Fibroblast of lung (primary cell): Measurements from ENCODE around the gene SP6. TPM values are rescaled to one million over a fixed set of nuclear protein-coding genes. Genes with fewer than 3 reads are reported as not detected.

Experiments
- DNase-seq, 2 donors: peaks; one replicate each; pipeline versions ENCODE4 v3.0.0 to v3.0.0-alpha.2; 2010; ENCODE audit warnings: low read depth in 2 of 2
- H2AFZ ChIP-seq: 2 replicates; pipeline ENCODE4 v1.5.1; 2012; ENCODE audit warnings: low read length, control low read depth, inconsistent platforms
- H3K27ac ChIP-seq: 2 replicates; pipeline ENCODE4 v1.5.1; 2011; ENCODE audit warnings: low read length, control low read depth; ENCODE audit not compliant: insufficient read depth
- H3K27me3 ChIP-seq: 2 replicates; pipeline ENCODE4 v1.5.1; 2011; ENCODE audit warnings: mild to moderate bottlenecking, low read length; ENCODE audit not compliant: control insufficient read depth, insufficient read depth
- H3K36me3 ChIP-seq: 2 replicates; pipeline ENCODE4 v1.5.1; 2011; ENCODE audit warnings: low read length; ENCODE audit not compliant: control insufficient read depth, insufficient read depth
- H3K4me1 ChIP-seq: 2 replicates; pipeline ENCODE4 v1.5.1; 2011; ENCODE audit warnings: low read length; ENCODE audit not compliant: control insufficient read depth, insufficient read depth; ENCODE audit errors: extremely low read depth
- H3K4me2 ChIP-seq: 2 replicates; pipeline ENCODE4 v1.5.1; 2011; ENCODE audit warnings: low read length, control low read depth; ENCODE audit not compliant: insufficient read depth; ENCODE audit errors: extremely low read depth
- H3K4me3 ChIP-seq, 4 experiments: fragments of 200-600 bp in 1 of 4; sonication (generic) in 1 of 4; replicated peaks in 1 of 4; 2 replicates each; pipeline ENCODE4 v1.5.1; 2011 to 2016; ENCODE audit warnings: low read length in 4 of 4, low read depth in 3 of 4, mild to moderate bottlenecking in 3 of 4, control low read depth in 2 of 4, inconsistent platforms in 1 of 4, mixed read lengths in 1 of 4; ENCODE audit not compliant: insufficient read depth in 1 of 4; ENCODE audit errors: control extremely low read depth in 1 of 4
- H3K79me2 ChIP-seq: 2 replicates; pipeline ENCODE4 v1.5.1; 2012; ENCODE audit warnings: mild to moderate bottlenecking, low read length, inconsistent platforms; ENCODE audit not compliant: control insufficient read depth, insufficient read depth
- H3K9ac ChIP-seq: 2 replicates; pipeline ENCODE4 v1.5.1; 2011; ENCODE audit warnings: mild to moderate bottlenecking, low read length, control low read depth; ENCODE audit not compliant: insufficient read depth
- H3K9me3 ChIP-seq: 2 replicates; pipeline ENCODE4 v1.5.1; 2012; ENCODE audit warnings: low read depth, low read length; ENCODE audit not compliant: control insufficient read depth, insufficient read depth
- H4K20me1 ChIP-seq: 2 replicates; pipeline ENCODE4 v1.5.1; 2011; ENCODE audit warnings: low read length; ENCODE audit not compliant: control insufficient read depth, insufficient read depth; ENCODE audit errors: extremely low read depth
- EZH2 ChIP-seq: IDR thresholded peaks from 2 replicates; pipeline ENCODE4 v1.5.1; 2012; ENCODE audit warnings: low read length, control low read depth, mild to moderate bottlenecking; ENCODE audit errors: missing control alignments
- polyA plus RNA-seq, 2 donors: library from polyadenylated mRNA; depleted of rRNA in 1 of 2; stranded (reverse) in 1 of 2; unstranded in 1 of 2; fragments of >200 nt; gene quantifications; 2 replicates each; pipeline ENCODE4 v1.2.1, GENCODE V29; 2011 to 2012; ENCODE audit warnings: missing spikeins in 1 of 2
- total RNA-seq: library from RNA; depleted of rRNA; stranded (reverse); fragments of >200 nt; gene quantifications from 2 replicates; pipeline ENCODE4 v1.2.1, GENCODE V29; 2014
- TF ChIP-seq, protein P1 (sequence below), 2 donors: IDR thresholded peaks in 1 of 2; conservative IDR thresholded peaks in 1 of 2; 1 replicate in 1 of 2; 2 replicates in 1 of 2; pipeline ENCODE4 v1.5.1; 2011 to 2012; ENCODE audit warnings: low read length in 2 of 2, control low read depth in 1 of 2, inconsistent platforms in 1 of 2, low read depth in 1 of 2, mild to moderate bottlenecking in 1 of 2

SP6 gene
- total and polyA plus RNA-seq, 2 donors (not counting 1 experiment from before 2014, with no cell fraction given), result under 0.01 to 0.07 TPM

DNA sequence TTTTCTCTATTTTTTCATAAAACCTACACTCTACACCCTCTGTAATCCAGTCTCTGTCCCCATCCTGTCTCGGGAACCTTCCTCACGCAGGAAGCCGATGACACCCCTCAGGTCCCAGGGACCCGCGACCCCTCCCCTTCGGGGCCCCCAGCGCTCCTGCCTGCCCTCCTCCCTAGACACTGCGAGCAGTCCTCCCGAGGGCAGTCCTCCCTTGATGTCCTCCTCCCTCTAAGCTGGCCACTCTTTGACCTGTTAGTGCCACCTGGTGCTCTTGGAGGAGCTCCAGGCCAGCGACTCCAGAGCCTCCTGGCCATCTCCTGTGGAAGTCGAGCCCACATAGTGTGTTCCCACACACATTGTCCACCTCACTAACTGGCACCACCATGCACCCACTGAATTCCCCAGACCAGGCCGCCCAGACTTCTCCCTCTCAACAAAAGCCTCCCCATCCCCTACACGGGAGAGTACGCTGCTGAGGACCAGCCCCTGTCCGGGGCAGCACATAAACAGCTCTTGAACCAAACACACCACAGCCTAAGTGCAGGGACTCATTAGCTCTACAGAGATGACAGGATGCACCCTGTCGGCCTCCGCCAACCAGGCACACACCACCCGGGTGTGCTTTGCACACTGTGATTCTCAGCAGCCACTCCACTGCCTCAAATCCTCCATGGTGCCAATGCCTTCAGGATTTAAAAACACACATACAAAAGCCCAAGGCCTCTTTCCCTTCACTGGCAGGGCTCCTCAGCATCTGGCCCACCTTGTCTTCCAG, 38.6 kb downstream of the SP6 start:
- Histone ChIP-seq H3K9ac (no peak overlapping the region), H3K36me3 (peaks cover 5% of the 10 kb centered on the region), H3K9me3 (no peaks in the 10 kb centered on the region), H3K4me3 (no peak overlapping the region), H3K4me1 (peaks cover 4% of the 10 kb centered on the region), H3K79me2 (no peaks in the 10 kb centered on the region), H3K4me2 (no peak overlapping the region), H3K27me3 (peaks cover 2% of the 10 kb centered on the region), H4K20me1 (no peaks in the 10 kb centered on the region), H3K27ac (no peak overlapping the region), H2AFZ (no peak overlapping the region)
- DNase-seq, result no peak
- TF ChIP-seq EZH2, result no peak
- TF ChIP-seq, protein P1, sequence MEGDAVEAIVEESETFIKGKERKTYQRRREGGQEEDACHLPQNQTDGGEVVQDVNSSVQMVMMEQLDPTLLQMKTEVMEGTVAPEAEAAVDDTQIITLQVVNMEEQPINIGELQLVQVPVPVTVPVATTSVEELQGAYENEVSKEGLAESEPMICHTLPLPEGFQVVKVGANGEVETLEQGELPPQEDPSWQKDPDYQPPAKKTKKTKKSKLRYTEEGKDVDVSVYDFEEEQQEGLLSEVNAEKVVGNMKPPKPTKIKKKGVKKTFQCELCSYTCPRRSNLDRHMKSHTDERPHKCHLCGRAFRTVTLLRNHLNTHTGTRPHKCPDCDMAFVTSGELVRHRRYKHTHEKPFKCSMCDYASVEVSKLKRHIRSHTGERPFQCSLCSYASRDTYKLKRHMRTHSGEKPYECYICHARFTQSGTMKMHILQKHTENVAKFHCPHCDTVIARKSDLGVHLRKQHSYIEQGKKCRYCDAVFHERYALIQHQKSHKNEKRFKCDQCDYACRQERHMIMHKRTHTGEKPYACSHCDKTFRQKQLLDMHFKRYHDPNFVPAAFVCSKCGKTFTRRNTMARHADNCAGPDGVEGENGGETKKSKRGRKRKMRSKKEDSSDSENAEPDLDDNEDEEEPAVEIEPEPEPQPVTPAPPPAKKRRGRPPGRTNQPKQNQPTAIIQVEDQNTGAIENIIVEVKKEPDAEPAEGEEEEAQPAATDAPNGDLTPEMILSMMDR (conservative IDR thresholded peaks at IDR 0.05 in 1 of 2, IDR thresholded peaks at IDR 0.05 in 1 of 2; ENCODE audit: low read depth in 1 of 2, low read length in 2 of 2), result no peak

DNA sequence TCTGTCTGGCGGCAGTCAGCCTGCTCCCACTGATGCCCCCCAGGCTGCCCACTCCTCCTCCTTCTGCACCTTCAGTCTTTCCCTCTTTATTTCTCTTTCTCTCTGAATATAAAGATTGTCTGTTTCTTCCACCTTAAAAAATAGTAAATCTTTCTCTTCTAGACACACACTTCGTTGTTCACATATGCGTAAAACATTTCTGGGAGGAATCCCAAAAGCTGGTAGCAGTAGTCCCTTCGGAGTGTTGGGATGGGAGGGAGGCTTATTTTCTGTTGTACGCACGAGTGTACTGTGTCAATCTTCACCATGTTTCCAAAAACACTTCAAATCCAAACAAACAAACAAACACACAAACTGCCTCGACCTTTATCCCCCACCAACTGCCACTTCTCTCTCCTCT, 39.3 kb downstream of the SP6 start:
- H3K9me3 ChIP-seq, result no peaks in the 10 kb centered on the region
- H3K4me1 ChIP-seq, result peaks cover 4% of the 10 kb centered on the region
- DNase-seq, result no peak
- TF ChIP-seq, protein P1 (conservative IDR thresholded peaks at IDR 0.05 in 1 of 2, IDR thresholded peaks at IDR 0.05 in 1 of 2; ENCODE audit: low read depth in 1 of 2, low read length in 2 of 2), result no peak
- TF ChIP-seq EZH2, result no peak
- no peak overlapping the region for H3K27ac ChIP-seq
- H3K27me3 ChIP-seq, result peaks cover 2% of the 10 kb centered on the region
- no peaks in the 10 kb centered on the region for H4K20me1 ChIP-seq
- H3K79me2 ChIP-seq, result no peaks in the 10 kb centered on the region
- H2AFZ ChIP-seq, result no peak overlapping the region
- H3K36me3 ChIP-seq, result peaks cover 5% of the 10 kb centered on the region
- no peak overlapping the region for H3K4me2 ChIP-seq
- no peak overlapping the region for H3K9ac ChIP-seq
- no peak overlapping the region for H3K4me3 ChIP-seq

DNA sequence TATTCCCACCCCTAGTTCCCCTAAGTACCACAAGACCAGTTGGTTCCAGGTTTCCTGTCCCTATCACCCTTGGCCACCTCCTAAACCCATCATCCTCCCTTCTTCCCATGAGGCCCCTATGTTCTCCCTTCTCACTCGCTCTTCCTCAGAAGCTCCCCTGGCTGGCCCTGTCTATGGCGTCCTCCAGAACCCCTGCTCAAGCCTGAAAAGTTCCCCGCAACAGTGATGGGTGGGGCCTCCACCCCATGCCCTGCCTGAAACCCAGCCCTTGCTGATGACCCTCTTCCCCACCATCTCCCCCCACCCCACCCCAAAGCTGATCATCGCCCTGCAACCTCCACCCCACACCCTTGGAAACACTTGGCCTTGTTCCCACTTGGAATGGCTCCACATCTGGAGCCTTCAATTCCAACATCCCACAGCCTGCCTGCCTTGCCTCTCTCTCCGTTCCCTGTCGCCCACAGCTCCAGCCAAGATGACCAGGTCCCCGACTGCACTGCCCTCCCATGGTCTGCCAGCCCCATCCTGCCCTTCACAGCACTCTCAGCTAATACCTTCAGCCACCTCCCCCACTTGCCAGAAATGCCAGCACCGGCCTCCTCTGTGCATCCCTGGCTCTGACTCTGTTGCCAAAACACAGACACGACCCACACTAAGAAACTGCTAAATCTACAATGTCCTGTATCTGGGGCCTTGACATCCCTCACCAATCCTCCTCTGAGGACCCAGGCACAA, 39.9 kb downstream of the SP6 start:
- Histone ChIP-seq H3K4me3 (no peak overlapping the region), H3K9ac (no peak overlapping the region), H3K27ac (no peak overlapping the region), H3K9me3 (no peaks in the 10 kb centered on the region), H3K36me3 (peaks cover 5% of the 10 kb centered on the region), H3K79me2 (no peaks in the 10 kb centered on the region), H3K4me1 (peaks cover 4% of the 10 kb centered on the region), H3K4me2 (no peak overlapping the region), H2AFZ (no peak overlapping the region), H3K27me3 (peaks cover 2% of the 10 kb centered on the region), H4K20me1 (no peaks in the 10 kb centered on the region)
- no peak for DNase-seq
- TF ChIP-seq EZH2, result no peak
- TF ChIP-seq, protein P1 (conservative IDR thresholded peaks at IDR 0.05 in 1 of 2, IDR thresholded peaks at IDR 0.05 in 1 of 2; ENCODE audit: low read depth in 1 of 2, low read length in 2 of 2), result no peak
